Ishikawa (cell line): ENCODE results near the gene TAF1.

Source experiments
- CREB1 ChIP-seq: IDR thresholded peaks from 2 replicates; pipeline ENCODE4 v1.6.1; 2012; ENCODE audit warnings: low read depth
- EGR1 ChIP-seq: IDR thresholded peaks from 2 replicates; pipeline ENCODE4 v1.6.1; 2012
- EP300 ChIP-seq: IDR thresholded peaks from 2 replicates; pipeline ENCODE4 v1.6.1; 2012; ENCODE audit warnings: borderline replicate concordance
- FOXM1 ChIP-seq: IDR thresholded peaks from 2 replicates; pipeline ENCODE4 v1.6.1; 2012; ENCODE audit warnings: low read depth, borderline replicate concordance
- NFIC ChIP-seq: IDR thresholded peaks from 2 replicates; pipeline ENCODE4 v1.6.1; 2012
- RAD21 ChIP-seq: IDR thresholded peaks from 2 replicates; pipeline ENCODE4 v1.6.1; 2012; ENCODE audit warnings: low read depth
- TAF1 ChIP-seq: IDR thresholded peaks from 2 replicates; pipeline ENCODE4 v1.6.1; 2012; ENCODE audit warnings: low read depth, mild to moderate bottlenecking
- TCF12 ChIP-seq: IDR thresholded peaks from 2 replicates; pipeline ENCODE4 v1.6.1; 2012; ENCODE audit warnings: low read depth
- TEAD4 ChIP-seq: IDR thresholded peaks from 2 replicates; pipeline ENCODE4 v1.6.1; 2012
- YY1 ChIP-seq: IDR thresholded peaks from 2 replicates; pipeline ENCODE4 v1.6.1; 2012; ENCODE audit warnings: low read depth
- ZBTB7A ChIP-seq: IDR thresholded peaks from 2 replicates; pipeline ENCODE4 v1.6.1; 2012; ENCODE audit warnings: low read depth
- TF ChIP-seq, protein P1 (sequence below): IDR thresholded peaks from 2 replicates; pipeline ENCODE4 v1.6.1; 2012
- TF ChIP-seq, protein P2 (sequence below): IDR thresholded peaks from 2 replicates; pipeline ENCODE4 v1.6.1; 2012; ENCODE audit warnings: low read depth, mild to moderate bottlenecking
- TF ChIP-seq, protein P3 (sequence below): IDR thresholded peaks from 2 replicates; pipeline ENCODE4 v1.6.1; 2012

DNA sequence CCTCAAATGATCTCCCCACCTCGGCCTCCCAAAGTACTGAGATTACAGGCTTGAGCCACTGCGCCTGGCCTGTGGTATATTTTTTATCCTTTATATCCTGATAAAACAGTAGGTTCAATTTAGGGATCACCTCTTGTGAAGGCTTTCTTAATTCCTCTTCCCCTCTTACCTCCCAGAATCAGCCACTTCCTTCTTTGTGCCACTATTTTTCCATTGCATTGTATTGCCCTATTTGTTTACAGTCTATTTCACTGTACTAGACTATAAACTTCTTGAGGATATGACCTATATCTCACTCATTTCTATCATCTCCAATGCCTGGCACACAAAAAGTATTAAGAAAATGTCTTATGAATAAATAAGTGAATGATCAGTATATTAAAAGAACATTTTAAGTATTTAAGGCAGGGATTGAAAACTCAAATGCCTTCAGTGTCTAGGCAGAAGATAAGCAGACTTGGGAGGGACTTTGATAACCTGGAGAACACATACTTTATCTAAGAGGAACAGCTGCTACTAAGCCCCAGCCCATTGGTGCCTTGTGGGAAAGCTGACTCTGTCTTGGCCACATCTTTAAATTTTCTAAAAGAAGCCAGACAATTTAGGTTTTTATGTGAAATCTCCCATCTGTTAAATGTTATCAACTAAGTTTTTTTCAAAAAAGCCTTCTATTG lies 84.4 kb downstream of the TAF1 start:
- TF ChIP-seq, protein P1, sequence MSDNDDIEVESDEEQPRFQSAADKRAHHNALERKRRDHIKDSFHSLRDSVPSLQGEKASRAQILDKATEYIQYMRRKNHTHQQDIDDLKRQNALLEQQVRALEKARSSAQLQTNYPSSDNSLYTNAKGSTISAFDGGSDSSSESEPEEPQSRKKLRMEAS: no peak
- TF ChIP-seq, protein P2, sequence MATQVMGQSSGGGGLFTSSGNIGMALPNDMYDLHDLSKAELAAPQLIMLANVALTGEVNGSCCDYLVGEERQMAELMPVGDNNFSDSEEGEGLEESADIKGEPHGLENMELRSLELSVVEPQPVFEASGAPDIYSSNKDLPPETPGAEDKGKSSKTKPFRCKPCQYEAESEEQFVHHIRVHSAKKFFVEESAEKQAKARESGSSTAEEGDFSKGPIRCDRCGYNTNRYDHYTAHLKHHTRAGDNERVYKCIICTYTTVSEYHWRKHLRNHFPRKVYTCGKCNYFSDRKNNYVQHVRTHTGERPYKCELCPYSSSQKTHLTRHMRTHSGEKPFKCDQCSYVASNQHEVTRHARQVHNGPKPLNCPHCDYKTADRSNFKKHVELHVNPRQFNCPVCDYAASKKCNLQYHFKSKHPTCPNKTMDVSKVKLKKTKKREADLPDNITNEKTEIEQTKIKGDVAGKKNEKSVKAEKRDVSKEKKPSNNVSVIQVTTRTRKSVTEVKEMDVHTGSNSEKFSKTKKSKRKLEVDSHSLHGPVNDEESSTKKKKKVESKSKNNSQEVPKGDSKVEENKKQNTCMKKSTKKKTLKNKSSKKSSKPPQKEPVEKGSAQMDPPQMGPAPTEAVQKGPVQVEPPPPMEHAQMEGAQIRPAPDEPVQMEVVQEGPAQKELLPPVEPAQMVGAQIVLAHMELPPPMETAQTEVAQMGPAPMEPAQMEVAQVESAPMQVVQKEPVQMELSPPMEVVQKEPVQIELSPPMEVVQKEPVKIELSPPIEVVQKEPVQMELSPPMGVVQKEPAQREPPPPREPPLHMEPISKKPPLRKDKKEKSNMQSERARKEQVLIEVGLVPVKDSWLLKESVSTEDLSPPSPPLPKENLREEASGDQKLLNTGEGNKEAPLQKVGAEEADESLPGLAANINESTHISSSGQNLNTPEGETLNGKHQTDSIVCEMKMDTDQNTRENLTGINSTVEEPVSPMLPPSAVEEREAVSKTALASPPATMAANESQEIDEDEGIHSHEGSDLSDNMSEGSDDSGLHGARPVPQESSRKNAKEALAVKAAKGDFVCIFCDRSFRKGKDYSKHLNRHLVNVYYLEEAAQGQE: no peak
- TF ChIP-seq RAD21 (no peak), TAF1 (no peak), NFIC (no peak), EGR1 (no peak), ZBTB7A (no peak), EP300 (no peak), FOXM1 (no peak), CREB1 (no peak), YY1 (no peak), TEAD4 (no peak), TCF12 (no peak)
- TF ChIP-seq, protein P3, sequence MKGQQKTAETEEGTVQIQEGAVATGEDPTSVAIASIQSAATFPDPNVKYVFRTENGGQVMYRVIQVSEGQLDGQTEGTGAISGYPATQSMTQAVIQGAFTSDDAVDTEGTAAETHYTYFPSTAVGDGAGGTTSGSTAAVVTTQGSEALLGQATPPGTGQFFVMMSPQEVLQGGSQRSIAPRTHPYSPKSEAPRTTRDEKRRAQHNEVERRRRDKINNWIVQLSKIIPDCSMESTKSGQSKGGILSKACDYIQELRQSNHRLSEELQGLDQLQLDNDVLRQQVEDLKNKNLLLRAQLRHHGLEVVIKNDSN: no peak
